ENCODE data around the gene IPO7. TPM values are rescaled to one million over a fixed set of nuclear protein-coding genes. Genes with fewer than 3 reads are reported as not detected.

The IPO7 gene
- total RNA-seq, 1 experiment from 2014 or later = 205 TPM

- Histone ChIP-seq H2BK12ac (ENCODE audit: insufficient read length, low read depth, low read length) (no peak overlapping the region), H3K79me2 (ENCODE audit: insufficient read depth, low read length) (no peaks in the 10 kb centered on the region), H3K14ac (ENCODE audit: insufficient read depth, low read length) (no peak overlapping the region), H3K18ac (ENCODE audit: insufficient read length, low read depth, low read length) (no peak overlapping the region), H4K91ac (ENCODE audit: insufficient read length, low read depth, low read length) (no peak overlapping the region), H3K9me3 (ENCODE audit: control insufficient read depth, low read depth, low read length) (no peaks in the 10 kb centered on the region), H2BK20ac (ENCODE audit: low read depth, low read length, poor library complexity, severe bottlenecking) (no peak overlapping the region), H3K4me2 (ENCODE audit: insufficient read depth, insufficient read length, low read length) (no peak overlapping the region), H3T11ph (ENCODE audit: low read length) (no peak overlapping the region), H3K4ac (ENCODE audit: low read depth, low read length) (no peak overlapping the region), H3K79me1 (ENCODE audit: insufficient read depth, low read depth, low read length, poor library complexity, severe bottlenecking) (no peaks in the 10 kb centered on the region), H2AFZ (ENCODE audit: low read length) (no peak overlapping the region), H4K5ac (ENCODE audit: insufficient read length, low read depth, low read length) (no peak overlapping the region), H3K27ac (ENCODE audit: insufficient read length, low read depth, low read length) (no peak overlapping the region), H3K56ac (ENCODE audit: insufficient read length, low read depth, low read length) (no peak overlapping the region), H3K9ac (ENCODE audit: extremely low read depth, insufficient read length, low read length) (no peak overlapping the region), H2BK5ac (ENCODE audit: insufficient read length, low read length) (no peak overlapping the region), H3K27me3 (ENCODE audit: insufficient read depth, low read length) (no peaks in the 10 kb centered on the region), H2BK120ac (ENCODE audit: low read depth, low read length, poor library complexity, severe bottlenecking) (no peak overlapping the region), H3K23ac (ENCODE audit: insufficient read length, low read depth, low read length) (no peak overlapping the region), H2BK15ac (ENCODE audit: low read depth, low read length) (no peak overlapping the region), H4K20me1 (ENCODE audit: control insufficient read depth, insufficient read depth, insufficient read length) (no peaks in the 10 kb centered on the region), H2AK5ac (ENCODE audit: insufficient read length, low read length) (no peak overlapping the region), H4K8ac (replicated peaks; ENCODE audit: insufficient read length, low read depth, low read length) (no peak overlapping the region), H3K4me1 (ENCODE audit: insufficient read depth, low read length) (no peaks in the 10 kb centered on the region), H3K23me2 (ENCODE audit: insufficient read length, low read depth, low read length, poor library complexity, severe bottlenecking) (no peaks in the 10 kb centered on the region)
- TF ChIP-seq CTCF (conservative IDR thresholded peaks at IDR 0.05) = no peak
- Mint-ChIP-seq H3K27me3 (ENCODE audit: low read depth) (no peaks in the 10 kb centered on the region), H3K27ac (0 out of 7 replicates have a peak overlapping the region, but pooled peaks of 1 of the 3 experiments have one; percentile 4), H3K9me3 (peaks cover 9% of the 10 kb centered on the region in 2 experiments; a peak in 4 of 5 replicates), H3K36me3 (ENCODE audit: insufficient read depth in 1 of 3, low read depth in 3 of 3) (peaks cover 29 to 55% (median 50%) of the 10 kb centered on the region in 3 experiments; a peak in 6 of 7 replicates), H3K4me3 (no peak overlapping the region), H3K4me1 (no peaks in the 10 kb centered on the region)
- WGBS (ENCODE audit: extremely low coverage, insufficient read length, low lambda C conversion rate) = no CpG with 5 or more reads among the region's 4 CpGs
- no peak for DNase-seq
Measured at GRCh38 chr11:9446230-9446629, 61.8 kb downstream of the IPO7 start.
